HCT116 (cell line): ENCODE results near the gene TMEM44. TPM values are rescaled to one million over a fixed set of nuclear protein-coding genes. Genes with fewer than 3 reads are reported as not detected.

ENCODE experiments used
- ATAC-seq: fragments of 200-7000 bp; cut with Tn5 transposase; 2 replicates; pipeline ENCODE4 v1.9.1; 2020; ENCODE audit warnings: mild to moderate bottlenecking, moderate library complexity
- BruUV-seq: library from RNA; stranded (reverse); fragments of 400-500 nt; replicated peaks from 2 replicates; lab custom pipeline; 2021; lab: Mats Ljungman, UMichigan
- CTCF ChIA-PET: fragments of 300-600 bp; sonication (Branson Sonifier 250); formaldehyde crosslinking; loops from one replicate; lab custom pipeline; 2021; ENCODE audit warnings: antibody characterized with exemption; lab: Charles Lee
- POLR2A ChIA-PET: fragments of 300-600, 350-600 bp; sonication (Branson Sonifier 250); formaldehyde crosslinking; loops from one replicate; lab custom pipeline; 2021; ENCODE audit warnings: antibody characterized with exemption; lab: Charles Lee
- RAD21 ChIA-PET, 2 experiments: fragments of 300-600 bp; sonication (Branson Sonifier 250); formaldehyde crosslinking; loops; one replicate each; lab custom pipeline; 2023; ENCODE audit warnings: low total read pairs in 2 of 2; ENCODE audit not compliant: uncharacterized antibody in 2 of 2, unreplicated experiment in 2 of 2, low non-redundant PET in 1 of 2; lab: Charles Lee
- DNase-seq: peaks from one replicate; pipeline ENCODE4 v3.0.0-alpha.2; 2010; ENCODE audit warnings: low read depth, low spot score
- H2AFZ ChIP-seq: fragments of 200-600 bp; shearing (Covaris generic), sonication (generic); 2 replicates; pipeline ENCODE4 v1.6.1; 2017; ENCODE audit warnings: low read depth, mixed run types, mixed read lengths, antibody characterized with exemption, low read length; ENCODE audit not compliant: poor library complexity, severe bottlenecking
- H3K27ac ChIP-seq: 2 replicates; pipeline ENCODE4 v1.5.1; 2012; ENCODE audit warnings: low read depth, low read length
- H3K27me3 ChIP-seq: fragments of 200-600 bp; sonication (generic); 2 replicates; pipeline ENCODE4 v1.6.1; 2016; ENCODE audit warnings: mixed run types, low read length, mixed read lengths; ENCODE audit not compliant: insufficient read depth
- H3K36me3 ChIP-seq, 2 experiments: fragments of 200-500 bp in 1 of 2; fragments of 200-600 bp in 1 of 2; sonication (Bioruptor generic) in 1 of 2; sonication (generic) in 1 of 2; 2 replicates each; pipeline versions ENCODE4 v1.5.1 to v1.6.1; 2014 to 2016; ENCODE audit warnings: low read length in 2 of 2, inconsistent platforms in 1 of 2, mixed read lengths in 1 of 2, mixed run types in 1 of 2; ENCODE audit not compliant: insufficient read depth in 2 of 2, control insufficient read depth in 1 of 2
- H3K4me1 ChIP-seq, 2 experiments: fragments of 200-600 bp in 1 of 2; sonication (generic) in 1 of 2; 2 replicates each; pipeline versions ENCODE4 v1.5.1 to v1.6.1; 2012 to 2017; ENCODE audit warnings: low read length in 2 of 2, inconsistent platforms in 1 of 2, mild to moderate bottlenecking in 1 of 2, mixed read lengths in 1 of 2, mixed run types in 1 of 2, moderate library complexity in 1 of 2; ENCODE audit not compliant: insufficient read depth in 2 of 2, control insufficient read depth in 1 of 2
- H3K4me2 ChIP-seq: fragments of 200-600 bp; sonication (generic); 2 replicates; pipeline ENCODE4 v1.6.1; 2017; ENCODE audit warnings: mixed run types, low read length, mixed read lengths
- H3K4me3 ChIP-seq, 2 experiments: fragments of 200-600 bp in 1 of 2; sonication (generic) in 1 of 2; replicated peaks in 1 of 2; 2 replicates each; pipeline ENCODE4 v1.5.1; 2011 to 2016; ENCODE audit warnings: low read length in 2 of 2, control low read depth in 1 of 2, low read depth in 1 of 2, mild to moderate bottlenecking in 1 of 2, mixed read lengths in 1 of 2, mixed run types in 1 of 2
- H3K79me2 ChIP-seq: fragments of 200-600 bp; sonication (generic); 2 replicates; pipeline ENCODE4 v1.6.1; 2017; ENCODE audit warnings: mild to moderate bottlenecking, mixed run types, low read length, moderate library complexity, mixed read lengths; ENCODE audit not compliant: insufficient read depth
- H3K9ac ChIP-seq: fragments of 200-600 bp; sonication (generic); 2 replicates; pipeline ENCODE4 v1.6.1; 2016; ENCODE audit warnings: low read length, mixed read lengths
- H3K9me2 ChIP-seq: fragments of 200-600 bp; sonication (generic), shearing (Covaris generic); 2 replicates; pipeline ENCODE4 v1.6.1; 2017; ENCODE audit warnings: mixed run types, mild to moderate bottlenecking, moderate library complexity; ENCODE audit not compliant: insufficient read depth
- H3K9me3 ChIP-seq, 2 experiments: fragments of 200-500 bp in 1 of 2; fragments of 200-600 bp in 1 of 2; sonication (Bioruptor generic) in 1 of 2; sonication (generic) in 1 of 2; 2 replicates each; pipeline ENCODE4 v1.6.1; 2014 to 2017; ENCODE audit warnings: low read length in 2 of 2, mixed read lengths in 2 of 2, inconsistent platforms in 1 of 2, low read depth in 1 of 2, mild to moderate bottlenecking in 1 of 2, mixed run types in 1 of 2, moderate library complexity in 1 of 2; ENCODE audit not compliant: control insufficient read depth in 1 of 2, insufficient read depth in 1 of 2
- H4K20me1 ChIP-seq: fragments of 200-600 bp; sonication (generic), shearing (Covaris generic); 2 replicates; pipeline ENCODE4 v1.6.1; 2017; ENCODE audit warnings: mixed run types, mild to moderate bottlenecking, moderate library complexity; ENCODE audit not compliant: insufficient read depth
- CBX3 ChIP-seq: IDR thresholded peaks from 2 replicates; pipeline ENCODE4 v1.6.1; 2012; ENCODE audit warnings: low read depth
- CEBPB ChIP-seq: IDR thresholded peaks from 2 replicates; pipeline ENCODE4 v1.6.1; 2012; ENCODE audit warnings: low read depth
- ELF1 ChIP-seq: IDR thresholded peaks from 2 replicates; pipeline ENCODE4 v1.6.1; 2012; ENCODE audit warnings: low read depth, borderline replicate concordance
- EZH2 ChIP-seq: fragments of 200-600 bp; sonication (generic); IDR thresholded peaks from 2 replicates; pipeline ENCODE4 v1.6.1; 2017; ENCODE audit warnings: antibody characterized with exemption, mixed run types
- EZH2phosphoT487 ChIP-seq: fragments of 200-600 bp; IDR thresholded peaks from 2 replicates; pipeline ENCODE4 v1.6.1; 2018; ENCODE audit warnings: antibody characterized with exemption, borderline replicate concordance
- FOSL1 ChIP-seq: IDR thresholded peaks from 2 replicates; pipeline ENCODE4 v1.6.1; 2012; ENCODE audit warnings: low read depth
- JUND ChIP-seq: IDR thresholded peaks from 2 replicates; pipeline ENCODE4 v1.6.1; 2012
- POLR2A ChIP-seq: IDR thresholded peaks from 2 replicates; pipeline ENCODE4 v1.7.0; 2011; ENCODE audit warnings: borderline replicate concordance; ENCODE audit not compliant: insufficient read depth, insufficient read length; ENCODE audit errors: extremely low read depth
- POLR2AphosphoS5 ChIP-seq: IDR thresholded peaks from 2 replicates; pipeline ENCODE4 v1.6.1; 2011; ENCODE audit warnings: mild to moderate bottlenecking, low read depth, low read length, moderate library complexity
- RAD21 ChIP-seq: IDR thresholded peaks from 2 replicates; pipeline ENCODE4 v1.6.1; 2012; ENCODE audit warnings: low read depth, mild to moderate bottlenecking
- SIN3A ChIP-seq: IDR thresholded peaks from 2 replicates; pipeline ENCODE4 v1.6.1; 2012; ENCODE audit warnings: low read depth
- SRF ChIP-seq: IDR thresholded peaks from 2 replicates; pipeline ENCODE4 v1.6.1; 2012; ENCODE audit warnings: low read depth
- TCF7L2 ChIP-seq: IDR thresholded peaks from 2 replicates; pipeline ENCODE4 v1.7.0; 2011; ENCODE audit warnings: borderline replicate concordance, inconsistent platforms; ENCODE audit not compliant: insufficient read depth, insufficient read length; ENCODE audit errors: extremely low read depth
- YY1 ChIP-seq: IDR thresholded peaks from 2 replicates; pipeline ENCODE4 v1.6.1; 2011; ENCODE audit warnings: low read length, low read depth, moderate library complexity, mild to moderate bottlenecking; ENCODE audit not compliant: insufficient replicate concordance; ENCODE audit errors: extremely low read depth
- ZFX ChIP-seq: fragments of 450-650 bp; IDR thresholded peaks from 2 replicates; pipeline ENCODE4 v1.6.1; 2017
- ZNF274 ChIP-seq: fragments of 200-500 bp; sonication (Bioruptor generic); IDR thresholded peaks from 2 replicates; pipeline ENCODE4 v1.6.1; 2014; ENCODE audit warnings: mild to moderate bottlenecking, low read depth, low read length, inconsistent platforms
- intact Hi-C: fragments of 100-400 bp; cut with micrococcal nuclease; formaldehyde crosslinking; loops from 2 replicates; pipeline ENCODE4 v1.10.0; 2022
- total RNA-seq: library from RNA; stranded (reverse); gene quantifications from one replicate; pipeline ENCODE4 v1.2.1, GENCODE V29; 2021; ENCODE audit not compliant: unreplicated experiment
- TF ChIP-seq, protein P1 (sequence below), 3 experiments: fragments of 200-600 bp in 1 of 3; sonication (generic) in 1 of 3; IDR thresholded peaks in 2 of 3; conservative IDR thresholded peaks in 1 of 3; 2 replicates each; pipeline ENCODE4 v1.5.1; 2012 to 2017; ENCODE audit warnings: low read depth in 2 of 3, low read length in 2 of 3, antibody characterized with exemption in 1 of 3, borderline replicate concordance in 1 of 3, control low read depth in 1 of 3, mild to moderate bottlenecking in 1 of 3, mixed read lengths in 1 of 3, mixed run types in 1 of 3, moderate library complexity in 1 of 3; ENCODE audit not compliant: insufficient read depth in 1 of 3
- TF ChIP-seq, protein P2 (sequence below): IDR thresholded peaks from 2 replicates; pipeline ENCODE4 v1.6.1; 2012
- TF ChIP-seq, protein P3 (sequence below): IDR thresholded peaks from 2 replicates; pipeline ENCODE4 v1.6.1; 2012
- TF ChIP-seq, protein P4 (sequence below): IDR thresholded peaks from 2 replicates; pipeline ENCODE4 v1.6.1; 2012; ENCODE audit warnings: low read depth

Gene TMEM44
- total RNA-seq, 1 experiment from 2014 or later, result 30.3 TPM

DNA sequence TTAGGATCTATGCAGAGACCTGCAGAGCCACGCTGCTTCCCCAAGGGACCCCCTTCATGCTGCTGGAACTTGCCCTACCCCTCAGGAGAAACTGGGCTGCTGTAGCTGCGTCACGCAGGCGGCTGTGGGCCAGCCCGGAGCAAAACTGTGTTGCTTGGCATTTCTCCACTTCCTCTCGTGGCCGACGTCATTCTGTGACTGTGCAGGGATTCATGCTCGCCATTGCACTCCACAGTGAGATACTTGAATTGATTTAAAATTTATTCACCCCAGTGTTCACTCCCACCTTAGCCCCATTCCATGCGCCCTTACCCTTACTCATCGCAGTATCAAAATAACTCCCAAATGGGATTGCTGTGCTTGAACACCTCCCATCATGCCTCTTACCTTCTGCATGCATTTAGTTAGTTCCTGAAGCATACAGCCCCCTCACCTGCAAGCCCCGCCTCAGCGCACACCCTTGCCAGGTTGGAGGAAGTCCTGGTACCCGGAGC lies 45.7 kb downstream of the TMEM44 start:
- ATAC-seq (no peak), DNase-seq (no peak)
- H3K27me3 ChIP-seq, result no peaks in the 10 kb centered on the region
- no peak overlapping the region for H2AFZ ChIP-seq
- H4K20me1 ChIP-seq, result no peaks in the 10 kb centered on the region
- CTCF ChIA-PET, result no interaction called here
- H3K27ac ChIP-seq, result no peak overlapping the region
- RAD21 ChIA-PET, result no interaction called here
- H3K9me2 ChIP-seq, result no peaks in the 10 kb centered on the region
- no peak overlapping the region for H3K4me2 ChIP-seq
- peaks cover 13% of the 10 kb centered on the region for H3K79me2 ChIP-seq
- TF ChIP-seq CBX3 (no peak), POLR2A (no peak), SRF (no peak), ZFX (no peak), YY1 (no peak), CEBPB (no peak), FOSL1 (no peak), ELF1 (no peak), SIN3A (no peak), EZH2phosphoT487 (no peak), POLR2AphosphoS5 (no peak), TCF7L2 (no peak), JUND (no peak), EZH2 (no peak), RAD21 (no peak), ZNF274 (no peak)
- TF ChIP-seq, protein P1, sequence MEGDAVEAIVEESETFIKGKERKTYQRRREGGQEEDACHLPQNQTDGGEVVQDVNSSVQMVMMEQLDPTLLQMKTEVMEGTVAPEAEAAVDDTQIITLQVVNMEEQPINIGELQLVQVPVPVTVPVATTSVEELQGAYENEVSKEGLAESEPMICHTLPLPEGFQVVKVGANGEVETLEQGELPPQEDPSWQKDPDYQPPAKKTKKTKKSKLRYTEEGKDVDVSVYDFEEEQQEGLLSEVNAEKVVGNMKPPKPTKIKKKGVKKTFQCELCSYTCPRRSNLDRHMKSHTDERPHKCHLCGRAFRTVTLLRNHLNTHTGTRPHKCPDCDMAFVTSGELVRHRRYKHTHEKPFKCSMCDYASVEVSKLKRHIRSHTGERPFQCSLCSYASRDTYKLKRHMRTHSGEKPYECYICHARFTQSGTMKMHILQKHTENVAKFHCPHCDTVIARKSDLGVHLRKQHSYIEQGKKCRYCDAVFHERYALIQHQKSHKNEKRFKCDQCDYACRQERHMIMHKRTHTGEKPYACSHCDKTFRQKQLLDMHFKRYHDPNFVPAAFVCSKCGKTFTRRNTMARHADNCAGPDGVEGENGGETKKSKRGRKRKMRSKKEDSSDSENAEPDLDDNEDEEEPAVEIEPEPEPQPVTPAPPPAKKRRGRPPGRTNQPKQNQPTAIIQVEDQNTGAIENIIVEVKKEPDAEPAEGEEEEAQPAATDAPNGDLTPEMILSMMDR (IDR thresholded peaks at IDR 0.05 in 2 of 3, conservative IDR thresholded peaks at IDR 0.05 in 1 of 3; ENCODE audit: borderline replicate concordance in 1 of 3, insufficient read depth in 1 of 3, low read depth in 2 of 3, low read length in 2 of 3), result no peak
- TF ChIP-seq, protein P2, sequence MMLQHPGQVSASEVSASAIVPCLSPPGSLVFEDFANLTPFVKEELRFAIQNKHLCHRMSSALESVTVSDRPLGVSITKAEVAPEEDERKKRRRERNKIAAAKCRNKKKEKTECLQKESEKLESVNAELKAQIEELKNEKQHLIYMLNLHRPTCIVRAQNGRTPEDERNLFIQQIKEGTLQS, result no peak
- TF ChIP-seq, protein P3, sequence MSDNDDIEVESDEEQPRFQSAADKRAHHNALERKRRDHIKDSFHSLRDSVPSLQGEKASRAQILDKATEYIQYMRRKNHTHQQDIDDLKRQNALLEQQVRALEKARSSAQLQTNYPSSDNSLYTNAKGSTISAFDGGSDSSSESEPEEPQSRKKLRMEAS, result no peak
- TF ChIP-seq, protein P4, sequence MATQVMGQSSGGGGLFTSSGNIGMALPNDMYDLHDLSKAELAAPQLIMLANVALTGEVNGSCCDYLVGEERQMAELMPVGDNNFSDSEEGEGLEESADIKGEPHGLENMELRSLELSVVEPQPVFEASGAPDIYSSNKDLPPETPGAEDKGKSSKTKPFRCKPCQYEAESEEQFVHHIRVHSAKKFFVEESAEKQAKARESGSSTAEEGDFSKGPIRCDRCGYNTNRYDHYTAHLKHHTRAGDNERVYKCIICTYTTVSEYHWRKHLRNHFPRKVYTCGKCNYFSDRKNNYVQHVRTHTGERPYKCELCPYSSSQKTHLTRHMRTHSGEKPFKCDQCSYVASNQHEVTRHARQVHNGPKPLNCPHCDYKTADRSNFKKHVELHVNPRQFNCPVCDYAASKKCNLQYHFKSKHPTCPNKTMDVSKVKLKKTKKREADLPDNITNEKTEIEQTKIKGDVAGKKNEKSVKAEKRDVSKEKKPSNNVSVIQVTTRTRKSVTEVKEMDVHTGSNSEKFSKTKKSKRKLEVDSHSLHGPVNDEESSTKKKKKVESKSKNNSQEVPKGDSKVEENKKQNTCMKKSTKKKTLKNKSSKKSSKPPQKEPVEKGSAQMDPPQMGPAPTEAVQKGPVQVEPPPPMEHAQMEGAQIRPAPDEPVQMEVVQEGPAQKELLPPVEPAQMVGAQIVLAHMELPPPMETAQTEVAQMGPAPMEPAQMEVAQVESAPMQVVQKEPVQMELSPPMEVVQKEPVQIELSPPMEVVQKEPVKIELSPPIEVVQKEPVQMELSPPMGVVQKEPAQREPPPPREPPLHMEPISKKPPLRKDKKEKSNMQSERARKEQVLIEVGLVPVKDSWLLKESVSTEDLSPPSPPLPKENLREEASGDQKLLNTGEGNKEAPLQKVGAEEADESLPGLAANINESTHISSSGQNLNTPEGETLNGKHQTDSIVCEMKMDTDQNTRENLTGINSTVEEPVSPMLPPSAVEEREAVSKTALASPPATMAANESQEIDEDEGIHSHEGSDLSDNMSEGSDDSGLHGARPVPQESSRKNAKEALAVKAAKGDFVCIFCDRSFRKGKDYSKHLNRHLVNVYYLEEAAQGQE, result no peak
- peaks cover 6 to 19% of the 10 kb centered on the region in 2 experiments; a peak in 3 of 4 replicates for H3K4me1 ChIP-seq
- H3K4me3 ChIP-seq, result no peak overlapping the region
- intact Hi-C loops, result no loop called here
- POLR2A ChIA-PET, result no interaction called here
- no peaks in the 10 kb centered on the region for H3K9me3 ChIP-seq
- no peaks in the 10 kb centered on the region for H3K36me3 ChIP-seq
- BruUV-seq, result no TSS peak
- H3K9ac ChIP-seq, result no peak overlapping the region
